K562 (cell line): ENCODE data around the gene NAT10. TPM values are rescaled to one million over a fixed set of nuclear protein-coding genes. Genes with fewer than 3 reads are reported as not detected.

Experiments used
- BRF1 ChIP-seq: IDR thresholded peaks from 3 replicates; pipeline ENCODE4 v1.6.1; 2011; ENCODE audit warnings: borderline replicate concordance, mild to moderate bottlenecking; ENCODE audit not compliant: insufficient read length; ENCODE audit errors: extremely low read depth
- BRF2 ChIP-seq: IDR thresholded peaks from 3 replicates; pipeline ENCODE4 v1.6.1; 2011; ENCODE audit warnings: borderline replicate concordance, mild to moderate bottlenecking; ENCODE audit not compliant: insufficient read length, insufficient read depth
- CAMTA2 ChIP-seq: fragments of 250-450 bp; sonication (Bioruptor Pico); conservative IDR thresholded peaks from 2 replicates; pipeline ENCODE4 v1.5.1; 2022
- CBFA2T2 ChIP-seq: fragments of 450-650 bp; conservative IDR thresholded peaks from 2 replicates; pipeline ENCODE4 v1.6.1; 2017; ENCODE audit warnings: mild to moderate bottlenecking
- ETS1 ChIP-seq: conservative IDR thresholded peaks from 2 replicates; pipeline ENCODE4 v1.6.1; 2011; ENCODE audit warnings: low read depth, mild to moderate bottlenecking, low read length; ENCODE audit not compliant: control insufficient read depth
- HEY1 ChIP-seq: fragments of 250-450 bp; sonication (Bioruptor Pico); IDR thresholded peaks from 2 replicates; pipeline ENCODE4 v1.5.0; 2020; ENCODE audit warnings: mild to moderate bottlenecking, moderate library complexity, borderline replicate concordance
- HIVEP1 ChIP-seq: fragments of 250-450 bp; sonication (Bioruptor Pico); IDR thresholded peaks from 2 replicates; pipeline ENCODE4 v1.4.0; 2020; ENCODE audit warnings: mild to moderate bottlenecking
- HMG20A ChIP-seq: fragments of 450-650 bp; formaldehyde crosslinking; conservative IDR thresholded peaks from 2 replicates; pipeline ENCODE4 v1.4.0; 2020; ENCODE audit warnings: mild to moderate bottlenecking, mixed read lengths
- IRF2 ChIP-seq: sonication (generic); formaldehyde crosslinking; IDR thresholded peaks from 2 replicates; pipeline ENCODE4 v1.8.1; 2022; ENCODE audit warnings: mild to moderate bottlenecking, missing genetic modification reagents
- PTTG1 ChIP-seq: fragments of 450-650 bp; IDR thresholded peaks from 2 replicates; pipeline ENCODE4 v1.6.1; 2016; ENCODE audit warnings: low read depth, mild to moderate bottlenecking, missing genetic modification characterization, missing compliant biosample characterization
- RAD51 ChIP-seq: fragments of 450-650 bp; IDR thresholded peaks from 2 replicates; pipeline ENCODE4 v1.7.1; 2016; ENCODE audit warnings: low read depth, mild to moderate bottlenecking, borderline replicate concordance
- ZHX1 ChIP-seq: fragments of 150-350 bp; conservative IDR thresholded peaks from 2 replicates; pipeline ENCODE4 v1.6.1; 2014; ENCODE audit warnings: low read length
- ZNF277 ChIP-seq: fragments of 250-450 bp; sonication (Bioruptor Pico); IDR thresholded peaks from 2 replicates; pipeline ENCODE4 v1.8.0; 2022; ENCODE audit warnings: inconsistent platforms, mild to moderate bottlenecking, moderate library complexity, borderline replicate concordance
- ZNF609 ChIP-seq: sonication (generic); formaldehyde crosslinking; IDR thresholded peaks from 2 replicates; pipeline ENCODE4 v1.8.1; 2023; ENCODE audit warnings: missing genetic modification reagents, mild to moderate bottlenecking, borderline replicate concordance
- ZSCAN29 ChIP-seq: fragments of 450-650 bp; IDR thresholded peaks from 2 replicates; pipeline ENCODE4 v1.6.1; 2017
- polyA plus RNA-seq, 8 experiments: library from polyadenylated mRNA; depleted of rRNA in 4 of 8; stranded (reverse) in 5 of 8; unstranded in 3 of 8; fragments of >200 nt; fragmentation: Nextera tagmentation in 2 of 8; fragmentation: Illumina TruSeq in 1 of 8; extraction: Ambion mirVana in 2 of 8; extraction: Trizol in 1 of 8; gene quantifications; 2 replicates each; pipeline versions ENCODE4 v1.2.1 to v1.2.3, GENCODE V29; 2011 to 2014; ENCODE audit warnings: inconsistent platforms in 1 of 8, missing spikeins in 1 of 8
- total RNA-seq, 7 experiments: library from RNA; depleted of rRNA in 6 of 7; stranded (reverse); fragments of >200 nt in 6 of 7; fragmentation: Illumina TruSeq in 2 of 7; extraction: Trizol in 2 of 7; gene quantifications; 2 replicates each; pipeline versions ENCODE4 v1.2.1 to v1.2.3, GENCODE V29; 2011 to 2021; ENCODE audit warnings: low replicate concordance in 1 of 7

Gene NAT10
- total and polyA plus RNA-seq, 9 of the 15 experiments (the other 6 are each of a cell fraction or from before 2014, with no cell fraction given) = 55.4 to 125 (median 86.3) TPM

DNA sequence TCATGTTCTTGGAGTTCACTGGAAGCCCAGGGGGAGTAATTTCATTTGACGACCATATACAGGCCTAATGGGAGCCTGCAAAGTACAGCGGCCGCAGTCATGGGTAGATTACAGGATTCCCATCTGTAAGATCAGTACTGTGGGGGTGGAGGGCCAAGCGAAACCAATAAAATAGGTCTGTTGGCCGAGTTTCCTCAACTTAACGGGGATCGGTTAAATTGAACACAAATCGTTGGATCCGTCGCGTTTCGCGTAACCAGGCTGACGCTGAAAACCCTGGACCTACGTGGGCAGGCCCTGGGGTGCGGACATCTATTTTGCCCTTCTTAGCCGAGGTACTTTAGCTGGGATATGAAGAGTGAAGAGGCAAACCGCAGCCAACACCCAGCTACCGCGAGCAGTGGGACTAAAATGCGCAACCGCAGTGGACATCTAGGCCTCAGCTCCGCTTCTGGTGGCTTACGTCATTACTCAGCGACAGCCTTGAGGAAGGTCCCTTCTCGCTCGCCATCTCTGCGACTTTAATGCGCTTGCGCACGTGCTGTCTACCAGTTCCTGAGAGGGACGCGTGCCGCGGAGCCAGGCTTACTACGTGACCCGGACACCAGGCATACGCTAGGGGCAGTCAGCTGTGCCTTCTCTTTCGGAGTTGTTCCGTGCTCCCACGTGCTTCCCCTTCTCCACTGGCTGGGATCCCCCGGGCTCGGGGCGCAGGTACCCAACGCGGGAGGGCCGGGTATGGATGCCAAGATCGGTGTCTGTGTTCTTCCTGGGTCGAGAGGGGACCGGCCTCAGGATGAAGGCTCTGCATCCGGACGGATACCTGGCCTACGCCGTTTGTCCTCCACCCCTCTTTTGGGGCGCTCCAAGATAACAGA, at the start of gene NAT10 (continued):
- TF ChIP-seq HEY1 (CRISPR knock-in tag) (no peak), CBFA2T2 (no peak), PTTG1 (tag) (no peak), CAMTA2 (CRISPR knock-in tag) (0 out of 2 replicates have a peak, but pooled peaks have one; percentile 77), ZSCAN29 (no peak), RAD51 (peak; percentile 41; the same call in 1 of the 2 replicates), IRF2 (CRISPR knock-in tag) (no peak), ZNF277 (CRISPR knock-in tag) (0 out of 2 replicates have a peak, but pooled peaks have one; percentile 13), BRF2 (no peak), HIVEP1 (no peak), ZHX1 (no peak), BRF1 (no peak), HMG20A (CRISPR knock-in tag) (peak; percentile 81), ZNF609 (peak; percentile 61; the same call in 1 of the 2 replicates), ETS1 (peak; percentile 93)
